ENCODE data around the gene GABRR3.

- TF ChIP-seq ZNF623 (tag by site-specific recombination; IDR thresholded peaks at IDR 0.05) (no peak), ZNF274 (IDR thresholded peaks at IDR 0.05; ENCODE audit: low read length) (no peak), ZNF274 (tag by site-specific recombination; IDR thresholded peaks at IDR 0.05; ENCODE audit: borderline replicate concordance) (no peak)
Observed at GRCh38 chr3:97970156-97970555, 65.0 kb downstream of the GABRR3 start.

All from HEK293 (cell line).